Spleen (tissue), 11 donors: ENCODE results near the gene DPM3. TPM values are rescaled to one million over a fixed set of nuclear protein-coding genes. Genes with fewer than 3 reads are reported as not detected.
A peak's percentile ranks its signal among the peaks of the same experiment; 100 is the strongest.

Experiments
- DNase-seq: peaks from one replicate; pipeline ENCODE4 v3.0.0-alpha.2; 2020
- H3K27ac ChIP-seq, 8 donors: fragments of 200-600 bp; sonication (generic) in 7 of 8; 1 replicate in 4 of 8; 2 replicates in 4 of 8; pipeline versions ENCODE4 v1.5.0 to v1.8.0; 2016 to 2021; ENCODE audit warnings: inconsistent platforms in 4 of 8, mild to moderate bottlenecking in 4 of 8, moderate library complexity in 1 of 8
- H3K27me3 ChIP-seq, 7 donors: fragments of 200-600 bp; sonication (generic) in 6 of 7; replicated peaks in 1 of 7; 1 replicate in 4 of 7; 2 replicates in 3 of 7; pipeline versions ENCODE4 v1.5.0 to v1.8.0; 2016 to 2021; ENCODE audit warnings: inconsistent platforms in 3 of 7, mild to moderate bottlenecking in 1 of 7
- H3K36me3 ChIP-seq, 6 donors: fragments of 200-600 bp; sonication (generic) in 5 of 6; 1 replicate in 4 of 6; 2 replicates in 2 of 6; pipeline versions ENCODE4 v1.5.0 to v1.8.0; 2016 to 2021; ENCODE audit warnings: inconsistent platforms in 2 of 6
- H3K4me1 ChIP-seq, 6 donors: fragments of 200-600 bp; sonication (generic) in 5 of 6; 1 replicate in 3 of 6; 2 replicates in 3 of 6; pipeline versions ENCODE4 v1.5.0 to v1.8.0; 2016 to 2021; ENCODE audit warnings: inconsistent platforms in 3 of 6
- H3K4me3 ChIP-seq, 8 donors: fragments of 200-600 bp; sonication (generic) in 7 of 8; 1 replicate in 4 of 8; 2 replicates in 4 of 8; pipeline versions ENCODE4 v1.5.0 to v1.8.0; 2016 to 2021; ENCODE audit warnings: inconsistent platforms in 4 of 8, mild to moderate bottlenecking in 4 of 8, moderate library complexity in 2 of 8
- H3K9me3 ChIP-seq, 8 donors: fragments of 200-600 bp; sonication (generic) in 7 of 8; 1 replicate in 4 of 8; 2 replicates in 4 of 8; pipeline versions ENCODE4 v1.5.0 to v1.8.0; 2016 to 2021; ENCODE audit warnings: inconsistent platforms in 4 of 8
- POLR2A ChIP-seq, 3 donors: fragments of 450-650 bp; IDR thresholded peaks; one replicate each; pipeline ENCODE4 v1.5.1; 2017; ENCODE audit warnings: antibody characterized with exemption in 3 of 3, mild to moderate bottlenecking in 1 of 3
- POLR2AphosphoS5 ChIP-seq, 3 donors: sonication (generic); formaldehyde crosslinking; IDR thresholded peaks; one replicate each; pipeline ENCODE4 v1.5.1; 2017; ENCODE audit warnings: antibody characterized with exemption in 3 of 3
- WGBS, 5 donors: extraction: QIAGEN DNeasy Blood & Tissue Kit in 3 of 5; methylation state at CpG; one replicate each; pipeline versions ENCODE4 v1.1.5 to v1.1.7; 2013 to 2018; 5-methylcytosine and 5-hydroxymethylcytosine counted together
- intact Hi-C: fragments of 100-400 bp; cut with DNase I; formaldehyde crosslinking; loops from one replicate; pipeline ENCODE4 v1.15.0; 2023; ENCODE audit warnings: low total_unique reads
- polyA plus RNA-seq, 3 donors: library from polyadenylated mRNA; stranded (reverse); fragments of 200-250 nt; gene quantifications; one replicate each; pipeline ENCODE4 v1.2.1, GENCODE V29; 2013
- total RNA-seq, 7 donors: library from RNA; depleted of rRNA in 3 of 7; stranded (reverse); fragments of >200 nt in 3 of 7; fragmentation: NEBNext Ultra II Directional in 4 of 7; extraction: Animal tissue kit (Norgen Biotek cat#: 25700) in 4 of 7; gene quantifications; one replicate each; pipeline versions ENCODE4 v1.1.0 to v1.2.1, GENCODE V29; 2016 to 2021
- TF ChIP-seq, protein P1 (sequence below), 11 experiments: fragments of 200-600 bp in 7 of 11; fragments of 450-650 bp in 4 of 11; sonication (generic) in 4 of 11; IDR thresholded peaks in 8 of 11; conservative IDR thresholded peaks in 3 of 11; 1 replicate in 7 of 11; 2 replicates in 4 of 11; pipeline versions ENCODE4 v1.4.0 to v1.8.0; 2016 to 2021; ENCODE audit warnings: antibody characterized with exemption in 11 of 11, inconsistent platforms in 4 of 11, mild to moderate bottlenecking in 1 of 11
- donor health status: healthy with polysubstance abuse.
- donor health status: DM: no; HTN: no; CAD: no; lungs with moderate emphysema.
- donor health status: DM: no; HTN: no; CAD: no.
- donor health status: Bipolar disorder and iron deficiency.
- donor health status: healthy.
- donor health status: DM: no; HTN: no; CAD: no.
- donor health status: DM: yes; HTN: yes; CAD: no.

The DPM3 gene
- total and polyA plus RNA-seq, 10 donors, result 25.0 to 262 (median 54.1) TPM

DNA sequence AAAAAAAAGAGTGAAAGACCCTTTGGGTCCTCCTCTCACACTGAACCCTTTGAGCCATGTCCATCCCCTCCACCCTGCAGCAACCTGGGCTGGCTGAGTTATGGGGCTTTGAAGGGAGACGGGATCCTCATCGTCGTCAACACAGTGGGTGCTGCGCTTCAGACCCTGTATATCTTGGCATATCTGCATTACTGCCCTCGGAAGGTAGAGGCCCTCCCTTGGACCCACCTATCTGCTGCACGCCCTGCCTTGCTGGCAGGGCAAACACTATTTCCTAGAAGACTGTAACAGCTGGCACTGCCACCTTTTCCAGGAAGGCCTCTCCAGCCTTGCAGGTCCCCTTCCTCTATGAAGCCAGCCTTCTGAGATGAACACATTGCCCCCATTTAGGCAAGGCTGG is 3.6 kb downstream of the DPM3 start:
- Histone ChIP-seq H3K4me1 (peaks cover 33 to 63% (median 49%) of the 10 kb centered on the region in 6 donors), H3K36me3 (peaks cover 0 to 28% (median 0%) of the 10 kb centered on the region in 6 donors), H3K4me3 (peak overlapping the region; percentile 55 to 92 (median 70)), H3K9me3 (no peaks in the 10 kb centered on the region), H3K27ac (peak overlapping the region; percentile 57 to 98 (median 96)), H3K27me3 (no peaks in the 10 kb centered on the region)
- intact Hi-C loops, result no loop called here
- DNase-seq, result peak; percentile 73
- TF ChIP-seq POLR2AphosphoS5 (IDR thresholded peaks at IDR 0.05), result no peak
- no peak for TF ChIP-seq POLR2A (IDR thresholded peaks at IDR 0.05)
- TF ChIP-seq, protein P1, sequence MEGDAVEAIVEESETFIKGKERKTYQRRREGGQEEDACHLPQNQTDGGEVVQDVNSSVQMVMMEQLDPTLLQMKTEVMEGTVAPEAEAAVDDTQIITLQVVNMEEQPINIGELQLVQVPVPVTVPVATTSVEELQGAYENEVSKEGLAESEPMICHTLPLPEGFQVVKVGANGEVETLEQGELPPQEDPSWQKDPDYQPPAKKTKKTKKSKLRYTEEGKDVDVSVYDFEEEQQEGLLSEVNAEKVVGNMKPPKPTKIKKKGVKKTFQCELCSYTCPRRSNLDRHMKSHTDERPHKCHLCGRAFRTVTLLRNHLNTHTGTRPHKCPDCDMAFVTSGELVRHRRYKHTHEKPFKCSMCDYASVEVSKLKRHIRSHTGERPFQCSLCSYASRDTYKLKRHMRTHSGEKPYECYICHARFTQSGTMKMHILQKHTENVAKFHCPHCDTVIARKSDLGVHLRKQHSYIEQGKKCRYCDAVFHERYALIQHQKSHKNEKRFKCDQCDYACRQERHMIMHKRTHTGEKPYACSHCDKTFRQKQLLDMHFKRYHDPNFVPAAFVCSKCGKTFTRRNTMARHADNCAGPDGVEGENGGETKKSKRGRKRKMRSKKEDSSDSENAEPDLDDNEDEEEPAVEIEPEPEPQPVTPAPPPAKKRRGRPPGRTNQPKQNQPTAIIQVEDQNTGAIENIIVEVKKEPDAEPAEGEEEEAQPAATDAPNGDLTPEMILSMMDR (IDR thresholded peaks at IDR 0.05 in 8 of 11, conservative IDR thresholded peaks at IDR 0.05 in 3 of 11), result no peak
- WGBS, 5 donors, result 16 to 32% (median 25%) methylated on average over 6 of the region's 6 CpGs

GRCh38 chr1:155135415-155136028 is 4.8 kb downstream of the DPM3 start, which contains the start of gene SLC50A1:
TSS of gene SLC50A1 (plus strand) at chr1:155135852. CDS start at chr1:155135912, 60 bp downstream.
- Histone ChIP-seq H3K27ac (peak within 1 kb of the TSS; percentile 94 to 98 (median 96)), H3K4me3 (peak within 1 kb of the TSS; percentile 55 to 92 (median 70)), H3K4me1 (peaks cover 33 to 71% (median 48%) of the 10 kb centered on the region in 6 donors), H3K27me3 (no peaks in the 10 kb centered on the region), H3K9me3 (no peaks in the 10 kb centered on the region), H3K36me3 (peaks cover 0 to 33% (median 0%) of the 10 kb centered on the region in 6 donors)
- peak; percentile 99 for DNase-seq
- TF ChIP-seq POLR2A (IDR thresholded peaks at IDR 0.05) (peak; percentile 62 to 74 (median 68)), POLR2AphosphoS5 (IDR thresholded peaks at IDR 0.05) (peak; percentile 95 to 96 (median 95))
- TF ChIP-seq, protein P1 (IDR thresholded peaks at IDR 0.05 in 8 of 11, conservative IDR thresholded peaks at IDR 0.05 in 3 of 11), result peak; percentile 40 to 83 (median 60)
- WGBS, 5 donors, result 0 to 1% (median 0%) methylated on average over 37 to 52 of the region's 52 CpGs
- intact Hi-C loops, result no loop called here

DNA sequence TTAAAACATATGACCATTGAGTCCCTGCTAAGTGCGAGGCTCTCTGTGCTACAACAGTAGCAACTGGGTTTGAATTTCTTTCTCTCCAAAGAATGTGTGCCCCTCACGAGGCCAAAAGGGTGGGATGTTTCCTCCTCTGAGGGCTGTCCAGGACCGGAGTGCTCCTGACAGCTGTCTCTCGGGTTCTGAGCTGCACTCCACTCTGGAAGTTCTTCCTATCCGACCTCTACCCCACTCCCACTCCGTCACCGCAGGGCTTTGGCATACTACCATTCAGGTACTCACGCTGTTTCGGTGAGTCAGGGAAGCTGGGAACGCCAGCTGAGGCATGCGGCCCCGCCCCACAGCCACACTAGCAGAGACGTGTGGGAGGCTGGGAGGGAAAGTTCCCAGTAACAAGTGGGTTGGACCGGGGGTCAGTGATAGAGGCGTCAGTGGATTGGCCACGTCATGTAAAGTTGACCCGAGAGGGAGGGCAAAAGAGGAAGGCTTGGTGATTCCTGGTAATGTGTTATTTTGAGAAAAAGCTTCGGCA is 5.4 kb downstream of the DPM3 start:
- intact Hi-C loops, result no loop called here
- Histone ChIP-seq H3K27ac (peak overlapping the region; percentile 94 to 98 (median 96)), H3K4me3 (peak overlapping the region; percentile 55 to 92 (median 70)), H3K27me3 (peaks cover 0 to 5% (median 1%) of the 10 kb centered on the region in 7 donors), H3K9me3 (no peaks in the 10 kb centered on the region), H3K36me3 (peaks cover 0 to 33% (median 0%) of the 10 kb centered on the region in 6 donors), H3K4me1 (peaks cover 33 to 71% (median 48%) of the 10 kb centered on the region in 6 donors)
- DNase-seq, result peak; percentile 89
- TF ChIP-seq POLR2AphosphoS5 (IDR thresholded peaks at IDR 0.05), result no peak
- no peak for TF ChIP-seq POLR2A (IDR thresholded peaks at IDR 0.05)
- TF ChIP-seq, protein P1 (IDR thresholded peaks at IDR 0.05 in 8 of 11, conservative IDR thresholded peaks at IDR 0.05 in 3 of 11), result no peak
- WGBS, 5 donors, result 16 to 40% (median 22%) methylated on average over 18 of the region's 18 CpGs

DNA sequence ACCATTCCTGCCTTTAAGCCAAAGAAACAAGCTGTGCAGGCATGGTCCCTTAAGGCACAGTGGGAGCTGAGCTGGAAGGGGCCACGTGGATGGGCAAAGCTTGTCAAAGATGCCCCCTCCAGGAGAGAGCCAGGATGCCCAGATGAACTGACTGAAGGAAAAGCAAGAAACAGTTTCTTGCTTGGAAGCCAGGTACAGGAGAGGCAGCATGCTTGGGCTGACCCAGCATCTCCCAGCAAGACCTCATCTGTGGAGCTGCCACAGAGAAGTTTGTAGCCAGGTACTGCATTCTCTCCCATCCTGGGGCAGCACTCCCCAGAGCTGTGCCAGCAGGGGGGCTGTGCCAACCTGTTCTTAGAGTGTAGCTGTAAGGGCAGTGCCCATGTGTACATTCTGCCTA is 6.0 kb downstream of the DPM3 start:
- intact Hi-C loops, result no loop called here
- Histone ChIP-seq H3K4me1 (peaks cover 35 to 71% (median 44%) of the 10 kb centered on the region in 6 donors), H3K27ac (peak overlapping the region; percentile 94 to 98 (median 96)), H3K4me3 (peak overlapping the region in 2 of 8 donors; percentile 67 to 92), H3K27me3 (peaks cover 0 to 11% (median 7%) of the 10 kb centered on the region in 7 donors), H3K36me3 (peaks cover 0 to 33% (median 0%) of the 10 kb centered on the region in 6 donors), H3K9me3 (no peaks in the 10 kb centered on the region)
- no peak for DNase-seq
- WGBS, 5 donors, result 58 to 94% (median 79%) methylated on average over 1 of the region's 1 CpG
- TF ChIP-seq, protein P1 (IDR thresholded peaks at IDR 0.05 in 8 of 11, conservative IDR thresholded peaks at IDR 0.05 in 3 of 11), result no peak
- no peak for TF ChIP-seq POLR2A (IDR thresholded peaks at IDR 0.05)
- TF ChIP-seq POLR2AphosphoS5 (IDR thresholded peaks at IDR 0.05), result no peak
